ENCODE data around the gene NT5E.

NT5E gene

GRCh38 chr6:85436939-85437495 is 12.9 kb upstream of the NT5E start:
- Histone ChIP-seq H3K36me3 (ENCODE audit: control insufficient read depth, low read length) (no peaks in the 10 kb centered on the region), H3K79me2 (ENCODE audit: control insufficient read depth, low read length) (no peaks in the 10 kb centered on the region), H3K4me3 (ENCODE audit: low read length) (no peak overlapping the region), H3K27me3 (ENCODE audit: control insufficient read depth, low read length) (no peaks in the 10 kb centered on the region), H3F3A (ENCODE audit: control insufficient read depth, insufficient read depth) (no peaks in the 10 kb centered on the region), H3K9me3 (ENCODE audit: control insufficient read depth, insufficient read depth, low read length) (no peaks in the 10 kb centered on the region), H3K4me2 (ENCODE audit: low read length) (no peak overlapping the region), H4K20me1 (ENCODE audit: control insufficient read depth, insufficient read depth, low read depth, low read length) (no peaks in the 10 kb centered on the region), H3K9me2 (replicated peaks; ENCODE audit: control insufficient read depth, low read length) (no peaks in the 10 kb centered on the region), H3K27ac (ENCODE audit: low read depth, low read length) (no peak overlapping the region), H3K4me1 (ENCODE audit: control insufficient read depth, low read length) (no peaks in the 10 kb centered on the region)
- TF ChIP-seq EZH2phosphoT487 (IDR thresholded peaks at IDR 0.05; ENCODE audit: borderline replicate concordance, low read length), result no peak
- TF ChIP-seq, protein P1, sequence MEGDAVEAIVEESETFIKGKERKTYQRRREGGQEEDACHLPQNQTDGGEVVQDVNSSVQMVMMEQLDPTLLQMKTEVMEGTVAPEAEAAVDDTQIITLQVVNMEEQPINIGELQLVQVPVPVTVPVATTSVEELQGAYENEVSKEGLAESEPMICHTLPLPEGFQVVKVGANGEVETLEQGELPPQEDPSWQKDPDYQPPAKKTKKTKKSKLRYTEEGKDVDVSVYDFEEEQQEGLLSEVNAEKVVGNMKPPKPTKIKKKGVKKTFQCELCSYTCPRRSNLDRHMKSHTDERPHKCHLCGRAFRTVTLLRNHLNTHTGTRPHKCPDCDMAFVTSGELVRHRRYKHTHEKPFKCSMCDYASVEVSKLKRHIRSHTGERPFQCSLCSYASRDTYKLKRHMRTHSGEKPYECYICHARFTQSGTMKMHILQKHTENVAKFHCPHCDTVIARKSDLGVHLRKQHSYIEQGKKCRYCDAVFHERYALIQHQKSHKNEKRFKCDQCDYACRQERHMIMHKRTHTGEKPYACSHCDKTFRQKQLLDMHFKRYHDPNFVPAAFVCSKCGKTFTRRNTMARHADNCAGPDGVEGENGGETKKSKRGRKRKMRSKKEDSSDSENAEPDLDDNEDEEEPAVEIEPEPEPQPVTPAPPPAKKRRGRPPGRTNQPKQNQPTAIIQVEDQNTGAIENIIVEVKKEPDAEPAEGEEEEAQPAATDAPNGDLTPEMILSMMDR (IDR thresholded peaks at IDR 0.05; ENCODE audit: low read depth, low read length, poor library complexity, severe bottlenecking), result no peak

DNA sequence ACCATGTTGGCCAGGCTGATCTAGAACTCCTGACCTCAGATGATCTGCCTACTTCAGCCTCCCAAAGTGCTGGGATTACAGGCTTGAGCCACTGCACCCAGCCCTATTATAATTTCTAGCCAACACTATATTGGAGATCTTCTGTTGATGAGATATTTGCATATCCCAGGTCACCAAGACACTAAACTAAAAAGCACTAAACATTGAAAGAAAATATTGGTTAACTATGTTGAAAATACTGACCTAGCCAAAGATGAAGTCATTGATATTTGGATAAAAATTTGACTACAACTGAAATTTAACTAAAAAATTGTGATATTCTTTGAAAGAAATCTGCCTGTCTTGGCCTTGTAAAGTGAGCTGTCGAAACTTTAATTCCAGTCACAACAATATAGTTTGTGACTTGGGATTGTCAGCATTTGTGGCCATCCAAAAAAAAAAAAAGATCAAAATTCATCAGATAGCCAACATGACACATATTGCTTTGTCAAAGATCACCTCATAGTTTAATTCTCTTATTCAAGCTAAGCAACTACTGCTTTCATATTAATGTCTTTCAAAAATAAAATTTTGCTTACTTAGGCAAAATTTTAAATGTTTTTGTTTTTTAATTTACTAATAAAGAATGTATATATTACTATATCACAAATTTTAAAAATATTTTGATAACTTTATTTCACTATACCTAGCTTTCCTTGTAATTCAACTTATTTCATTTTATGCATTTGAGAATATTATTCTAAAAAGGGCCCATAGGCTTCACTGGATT is 6.3 kb upstream of the NT5E start:
- H3K9me2 ChIP-seq (replicated peaks; ENCODE audit: control insufficient read depth, low read length), result no peaks in the 10 kb centered on the region
- peaks cover 9% of the 10 kb centered on the region; the same call in 1 of the 2 replicates for H3K27me3 ChIP-seq (ENCODE audit: control insufficient read depth, low read length)
- no peak overlapping the region for H3K27ac ChIP-seq (ENCODE audit: low read depth, low read length)
- no peak overlapping the region for H3K4me3 ChIP-seq (ENCODE audit: low read length)
- no peaks in the 10 kb centered on the region for H3K36me3 ChIP-seq (ENCODE audit: control insufficient read depth, low read length)
- no peaks in the 10 kb centered on the region for H3K9me3 ChIP-seq (ENCODE audit: control insufficient read depth, insufficient read depth, low read length)
- H4K20me1 ChIP-seq (ENCODE audit: control insufficient read depth, insufficient read depth, low read depth, low read length), result no peaks in the 10 kb centered on the region
- no peaks in the 10 kb centered on the region for H3K4me1 ChIP-seq (ENCODE audit: control insufficient read depth, low read length)
- no peaks in the 10 kb centered on the region for H3K79me2 ChIP-seq (ENCODE audit: control insufficient read depth, low read length)
- H3F3A ChIP-seq (ENCODE audit: control insufficient read depth, insufficient read depth), result no peaks in the 10 kb centered on the region
- TF ChIP-seq, protein P1 (IDR thresholded peaks at IDR 0.05; ENCODE audit: low read depth, low read length, poor library complexity, severe bottlenecking), result no peak
- no peak for TF ChIP-seq EZH2phosphoT487 (IDR thresholded peaks at IDR 0.05; ENCODE audit: borderline replicate concordance, low read length)
- no peak overlapping the region for H3K4me2 ChIP-seq (ENCODE audit: low read length)

- Histone ChIP-seq H3K27me3 (ENCODE audit: control insufficient read depth, low read length) (peaks cover 24% of the 10 kb centered on the region), H3F3A (ENCODE audit: control insufficient read depth, insufficient read depth) (no peaks in the 10 kb centered on the region), H3K4me2 (ENCODE audit: low read length) (no peak overlapping the region), H3K79me2 (ENCODE audit: control insufficient read depth, low read length) (no peaks in the 10 kb centered on the region), H3K9me3 (ENCODE audit: control insufficient read depth, insufficient read depth, low read length) (no peaks in the 10 kb centered on the region), H3K4me1 (ENCODE audit: control insufficient read depth, low read length) (no peaks in the 10 kb centered on the region), H3K36me3 (ENCODE audit: control insufficient read depth, low read length) (no peaks in the 10 kb centered on the region), H3K27ac (ENCODE audit: low read depth, low read length) (no peak overlapping the region), H4K20me1 (ENCODE audit: control insufficient read depth, insufficient read depth, low read depth, low read length) (no peaks in the 10 kb centered on the region), H3K9me2 (replicated peaks; ENCODE audit: control insufficient read depth, low read length) (no peaks in the 10 kb centered on the region), H3K4me3 (ENCODE audit: low read length) (no peak overlapping the region)
- no peak for TF ChIP-seq EZH2phosphoT487 (IDR thresholded peaks at IDR 0.05; ENCODE audit: borderline replicate concordance, low read length)
- TF ChIP-seq, protein P1 (IDR thresholded peaks at IDR 0.05; ENCODE audit: low read depth, low read length, poor library complexity, severe bottlenecking), result no peak
Measured at GRCh38 chr6:85449388-85449817, 480 bp upstream of the NT5E start.
